Calu3 (cell line): Measurements from ENCODE around the gene VAX1. TPM values are rescaled to one million over a fixed set of nuclear protein-coding genes. Genes with fewer than 3 reads are reported as not detected.

Experiments
- BruUV-seq: library from RNA; stranded (reverse); fragments of 400-500 nt; replicated peaks from 2 replicates; lab custom pipeline; 2021; lab: Mats Ljungman, UMichigan
- CTCF ChIA-PET: fragments of 300-600 bp; sonication (Branson Sonifier 250); formaldehyde crosslinking; loops from one replicate; lab custom pipeline; 2022; ENCODE audit warnings: antibody characterized with exemption; lab: Charles Lee
- DNase-seq: peaks from one replicate; pipeline ENCODE4 v3.0.0; 2022
- H3K27ac Mint-ChIP-seq: one replicate; pipeline ENCODE4 v1.8.0; 2022; ENCODE audit warnings: mixed read lengths; ENCODE audit not compliant: unreplicated experiment
- H3K27me3 Mint-ChIP-seq: one replicate; pipeline ENCODE4 v1.8.0; 2022; ENCODE audit warnings: mixed read lengths; ENCODE audit not compliant: unreplicated experiment
- H3K36me3 Mint-ChIP-seq: one replicate; pipeline ENCODE4 v1.8.0; 2022; ENCODE audit warnings: mild to moderate bottlenecking, moderate library complexity, mixed read lengths; ENCODE audit not compliant: insufficient read depth, unreplicated experiment
- H3K4me1 Mint-ChIP-seq: one replicate; pipeline ENCODE4 v1.8.0; 2022; ENCODE audit warnings: mild to moderate bottlenecking, low read depth, mixed read lengths; ENCODE audit not compliant: unreplicated experiment
- H3K4me3 Mint-ChIP-seq: one replicate; pipeline ENCODE4 v1.8.0; 2022; ENCODE audit warnings: mild to moderate bottlenecking, low read depth, moderate library complexity, mixed read lengths; ENCODE audit not compliant: unreplicated experiment
- H3K9me3 Mint-ChIP-seq: one replicate; pipeline ENCODE4 v1.8.0; 2022; ENCODE audit warnings: low read depth, mixed read lengths; ENCODE audit not compliant: unreplicated experiment
- CTCF ChIP-seq: fragments of 200-600 bp; IDR thresholded peaks from one replicate; pipeline ENCODE4 v1.8.0; 2022; ENCODE audit warnings: antibody characterized with exemption; ENCODE audit not compliant: unreplicated experiment
- intact Hi-C: fragments of 100-400 bp; cut with micrococcal nuclease; formaldehyde crosslinking; loops from one replicate; pipeline ENCODE4 v1.10.0; 2022; ENCODE audit not compliant: unreplicated experiment
- total RNA-seq: library from RNA; stranded (reverse); gene quantifications from 2 replicates; pipeline ENCODE4 v1.2.3, GENCODE V29; 2022

VAX1 gene
- total RNA-seq, 1 experiment from 2014 or later, result not detected

DNA sequence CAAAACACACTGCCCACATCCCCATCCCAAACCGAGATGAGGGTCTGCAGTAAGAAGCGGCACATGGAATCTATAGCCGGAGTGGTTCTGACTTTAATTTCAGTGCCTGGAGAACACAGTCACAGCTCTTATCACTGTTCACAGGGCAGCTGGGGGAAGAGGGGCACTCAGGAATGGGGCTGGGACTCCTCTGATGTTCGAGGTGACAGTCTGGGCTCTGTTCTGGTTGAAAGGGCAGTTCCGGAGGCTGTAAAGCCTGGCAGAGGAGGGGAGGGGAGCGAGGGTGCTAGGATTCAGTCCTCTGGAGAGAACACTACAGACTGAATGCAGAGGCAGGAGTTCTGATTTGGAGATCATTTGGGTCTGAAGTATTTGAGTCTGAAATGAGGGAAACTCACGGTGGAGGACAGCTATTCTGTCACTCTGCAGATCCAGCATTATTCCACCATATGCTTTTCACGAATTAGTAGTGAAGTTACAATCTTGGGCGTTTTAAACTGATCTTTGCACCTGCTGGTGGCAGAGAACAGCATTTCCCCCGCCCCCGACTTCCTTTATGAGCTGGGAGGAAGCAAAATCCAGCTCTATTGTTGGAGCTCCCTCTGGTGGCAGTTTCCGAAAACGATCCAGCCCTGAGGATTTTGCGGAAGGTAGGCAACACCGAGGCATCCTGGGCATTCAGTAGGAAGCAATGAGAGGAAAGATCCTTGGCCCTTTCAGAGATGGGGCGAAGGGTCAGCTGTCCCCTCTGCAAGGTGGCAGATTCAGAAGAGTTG lies 36.6 kb upstream of the VAX1 start:
- Mint-ChIP-seq H3K27me3 (peaks cover 35% of the 10 kb centered on the region), H3K27ac (no peak overlapping the region), H3K9me3 (no peaks in the 10 kb centered on the region), H3K4me1 (no peaks in the 10 kb centered on the region), H3K4me3 (peak overlapping the region; percentile 70), H3K36me3 (peaks cover 13% of the 10 kb centered on the region)
- no TSS peak for BruUV-seq
- TF ChIP-seq CTCF, result peak; percentile 42
- peak; percentile 83 for DNase-seq
- intact Hi-C loops, result loop anchor here (1.0 to 10.0 kb wide), 3 partner anchors 227 to 550 kb away; partner anchors contain the start of gene PNLIPRP2
- CTCF ChIA-PET, result interaction anchor here (0.5 to 1.6 kb wide), 18 partner anchors 9 to 547 kb away, joined by 3 to 46 read pairs (median 4); partner anchors contain the start of gene ENO4

DNA sequence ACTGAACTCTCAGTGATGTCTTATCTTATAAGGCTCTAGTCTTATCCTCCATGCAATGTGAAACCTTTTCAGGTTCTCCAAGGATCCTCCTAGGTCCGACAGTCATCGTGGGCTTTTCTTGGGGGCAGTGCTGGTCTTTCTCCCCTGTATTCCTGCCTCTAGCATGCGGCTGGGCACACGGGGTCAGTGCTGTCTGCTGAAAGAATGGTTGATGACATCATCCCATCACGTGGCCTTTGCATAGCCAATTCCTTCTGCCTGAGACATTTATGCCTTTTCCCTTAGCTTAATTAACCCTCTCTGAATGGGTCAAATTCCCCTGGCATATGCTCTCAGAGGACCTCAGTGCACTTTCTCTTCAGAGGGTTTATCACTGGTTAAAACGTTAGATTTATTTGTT lies 32.2 kb upstream of the VAX1 start:
- intact Hi-C loops, result loop anchor here (5.0 to 10.0 kb wide), 2 partner anchors 223 to 545 kb away; partner anchors contain the start of gene PNLIPRP2
- TF ChIP-seq CTCF, result no peak
- Mint-ChIP-seq H3K27me3 (peaks cover 47% of the 10 kb centered on the region), H3K4me3 (no peak overlapping the region), H3K9me3 (no peaks in the 10 kb centered on the region), H3K4me1 (no peaks in the 10 kb centered on the region), H3K36me3 (peaks cover 14% of the 10 kb centered on the region), H3K27ac (no peak overlapping the region)
- CTCF ChIA-PET, result no interaction called here
- no TSS peak for BruUV-seq
- no peak for DNase-seq

DNA sequence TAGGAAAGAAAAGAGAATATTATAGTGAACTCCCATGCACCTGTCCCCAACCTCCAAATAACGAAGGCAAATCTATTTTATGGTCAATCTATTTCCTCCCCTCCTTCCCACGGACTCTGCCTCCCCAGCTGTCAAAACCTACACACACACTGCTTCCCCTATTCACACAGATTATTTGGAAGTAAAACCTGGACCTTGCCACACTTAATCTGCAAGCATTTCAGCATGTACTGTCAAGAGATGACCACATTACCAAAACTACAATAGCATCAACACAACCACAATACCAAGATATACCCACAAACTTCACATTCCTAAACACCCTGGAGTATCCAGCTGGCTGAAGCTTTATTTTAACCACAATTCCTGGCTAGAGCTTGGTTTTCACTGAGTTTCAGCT lies 31.4 kb upstream of the VAX1 start:
- H3K36me3 Mint-ChIP-seq, result peaks cover 7% of the 10 kb centered on the region
- H3K27ac Mint-ChIP-seq, result no peak overlapping the region
- no peaks in the 10 kb centered on the region for H3K9me3 Mint-ChIP-seq
- BruUV-seq, result no TSS peak
- no peak for TF ChIP-seq CTCF
- intact Hi-C loops, result loop anchor here (5.0 kb wide), 1 partner anchor 282 kb away; no protein-coding TSS in a partner anchor
- DNase-seq, result no peak
- no peak overlapping the region for H3K4me3 Mint-ChIP-seq
- CTCF ChIA-PET, result no interaction called here
- no peaks in the 10 kb centered on the region for H3K4me1 Mint-ChIP-seq
- H3K27me3 Mint-ChIP-seq, result peaks cover 47% of the 10 kb centered on the region

DNA sequence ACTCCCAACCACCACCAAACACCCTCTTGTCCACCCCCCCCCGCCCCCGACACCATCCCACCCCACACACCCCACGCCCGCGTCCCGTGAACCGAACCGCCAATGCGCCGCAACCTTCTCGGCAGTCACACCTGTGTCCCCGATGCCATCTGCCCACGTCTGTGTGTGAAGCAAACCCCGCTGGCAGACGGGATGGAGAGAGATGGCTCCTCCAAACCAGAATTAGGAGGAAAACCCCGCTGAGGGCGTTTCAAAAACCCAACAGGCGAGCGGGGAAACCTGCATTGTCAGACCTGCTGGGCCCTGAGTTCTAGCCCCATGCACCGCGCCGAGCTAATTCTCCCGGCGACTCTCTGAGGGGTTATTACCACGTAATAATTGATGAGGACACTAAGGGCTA lies 30.7 kb upstream of the VAX1 start:
- H3K9me3 Mint-ChIP-seq, result no peaks in the 10 kb centered on the region
- CTCF ChIA-PET, result interaction anchor here (1.2 to 3.2 kb wide), 2 partner anchors 221 to 372 kb away, joined by 7 to 26 read pairs; no protein-coding TSS in a partner anchor
- BruUV-seq, result no TSS peak

More for the DNA sequence above, 30.7 kb upstream of the VAX1 start:
- no peak for TF ChIP-seq CTCF
- Mint-ChIP-seq H3K27me3 (peaks cover 47% of the 10 kb centered on the region), H3K36me3 (peaks cover 7% of the 10 kb centered on the region), H3K27ac (no peak overlapping the region), H3K4me1 (no peaks in the 10 kb centered on the region), H3K4me3 (peak overlapping the region; percentile 65)
- no peak for DNase-seq
- intact Hi-C loops, result loop anchor here (5.0 kb wide), 1 partner anchor 281 kb away; no protein-coding TSS in a partner anchor
